Suprapubic skin (tissue), 4 donors: ENCODE results near the gene ZNF860. TPM values are rescaled to one million over a fixed set of nuclear protein-coding genes. Genes with fewer than 3 reads are reported as not detected.

Experiments
- DNase-seq, 2 donors: peaks; one replicate each; pipeline ENCODE4 v3.0.0-alpha.2; 2019; ENCODE audit warnings: low spot score in 2 of 2
- H3K27ac ChIP-seq: fragments of 200-600 bp; sonication (generic); one replicate; pipeline ENCODE4 v1.5.1; 2019
- H3K27me3 ChIP-seq: fragments of 200-600 bp; sonication (generic); one replicate; pipeline ENCODE4 v1.5.1; 2019
- H3K36me3 ChIP-seq: fragments of 200-600 bp; sonication (generic); one replicate; pipeline ENCODE4 v1.5.1; 2019
- H3K4me1 ChIP-seq: fragments of 200-600 bp; sonication (generic); one replicate; pipeline ENCODE4 v1.5.1; 2019
- H3K4me3 ChIP-seq: fragments of 200-600 bp; sonication (generic); one replicate; pipeline ENCODE4 v1.5.1; 2019; ENCODE audit warnings: mild to moderate bottlenecking
- H3K9me3 ChIP-seq: fragments of 200-600 bp; sonication (generic); one replicate; pipeline ENCODE4 v1.5.1; 2019
- CTCF ChIP-seq, 2 donors: fragments of 200-600 bp in 1 of 2; fragments of 450-650 bp in 1 of 2; sonication (generic) in 1 of 2; IDR thresholded peaks; one replicate each; pipeline ENCODE4 v1.5.1; 2016 to 2019; ENCODE audit warnings: antibody characterized with exemption in 2 of 2, mild to moderate bottlenecking in 1 of 2, moderate library complexity in 1 of 2
- EP300 ChIP-seq: sonication (generic); formaldehyde crosslinking; IDR thresholded peaks from one replicate; pipeline ENCODE4 v1.6.1; 2017; ENCODE audit warnings: antibody characterized with exemption
- POLR2A ChIP-seq, 2 donors: fragments of 450-650 bp; IDR thresholded peaks; one replicate each; pipeline ENCODE4 v1.6.1; 2017; ENCODE audit warnings: antibody characterized with exemption in 2 of 2, mild to moderate bottlenecking in 2 of 2, moderate library complexity in 2 of 2
- POLR2AphosphoS5 ChIP-seq, 3 donors: sonication (generic); formaldehyde crosslinking; IDR thresholded peaks; one replicate each; pipeline ENCODE4 v1.6.1; 2017; ENCODE audit warnings: antibody characterized with exemption in 3 of 3
- WGBS: methylation state at CpG from one replicate; pipeline ENCODE4 v1.1.5; 2018; 5-methylcytosine and 5-hydroxymethylcytosine counted together
- total RNA-seq, 4 donors: library from RNA; depleted of rRNA; stranded (reverse); fragments of >200 nt; gene quantifications; one replicate each; pipeline ENCODE4 v1.1.0, GENCODE V29; 2016

Gene ZNF860
- total RNA-seq, 4 donors from 2014 or later, result 1.2 to 3.4 (median 1.7) TPM

DNA sequence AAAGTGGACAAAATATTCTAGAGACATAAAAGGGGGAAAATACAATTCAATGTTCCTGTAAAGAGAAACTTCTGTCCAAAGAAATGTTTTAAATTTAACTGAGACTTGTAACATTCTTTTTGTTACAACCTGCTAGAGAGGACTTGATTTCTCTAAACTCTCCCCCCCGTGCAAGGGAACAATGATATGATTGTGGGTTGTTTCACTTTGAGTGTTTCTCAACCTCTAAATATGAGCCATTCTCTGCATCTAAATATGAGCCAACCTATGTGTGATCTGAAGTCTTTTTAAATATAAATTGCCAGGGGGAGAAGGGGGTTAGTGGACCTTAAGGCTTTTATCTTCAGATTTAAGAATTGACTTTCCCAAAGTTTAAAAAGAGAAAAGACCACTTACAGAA is 14.6 kb downstream of the ZNF860 start:
- no peaks in the 10 kb centered on the region for H3K4me1 ChIP-seq
- TF ChIP-seq CTCF (IDR thresholded peaks at IDR 0.05), result no peak
- TF ChIP-seq EP300, result no peak
- TF ChIP-seq POLR2AphosphoS5 (IDR thresholded peaks at IDR 0.05), result no peak
- no peak for TF ChIP-seq POLR2A (IDR thresholded peaks at IDR 0.05)
- H3K36me3 ChIP-seq, result no peaks in the 10 kb centered on the region
- H3K9me3 ChIP-seq, result no peaks in the 10 kb centered on the region
- no peak overlapping the region for H3K27ac ChIP-seq
- H3K4me3 ChIP-seq, result no peak overlapping the region
- no peak for DNase-seq
- no peaks in the 10 kb centered on the region for H3K27me3 ChIP-seq
- WGBS, result 67% methylated on average over 1 of the region's 1 CpG

DNA sequence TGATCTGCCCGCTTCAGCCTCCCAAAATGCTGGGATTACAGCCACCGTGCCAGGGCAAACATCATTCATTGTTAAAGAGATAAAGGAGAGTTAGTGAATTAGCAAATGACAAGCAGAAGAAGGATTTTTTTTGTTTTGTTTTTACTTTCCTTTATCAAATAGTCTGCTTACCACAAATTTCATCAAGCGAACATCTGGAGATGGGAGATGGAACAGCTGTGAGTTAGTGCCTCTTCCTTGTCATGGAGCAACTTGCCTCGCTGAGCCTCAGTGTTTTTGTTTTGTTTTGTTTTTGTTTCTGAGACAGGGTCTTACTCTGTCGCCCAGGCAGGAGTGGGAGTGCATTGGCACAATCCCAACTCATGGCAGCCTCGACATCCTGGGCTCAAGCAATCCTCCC is 15.9 kb downstream of the ZNF860 start:
- Histone ChIP-seq H3K27me3 (no peaks in the 10 kb centered on the region), H3K9me3 (no peaks in the 10 kb centered on the region), H3K27ac (no peak overlapping the region), H3K36me3 (no peaks in the 10 kb centered on the region), H3K4me1 (no peaks in the 10 kb centered on the region), H3K4me3 (no peak overlapping the region)
- no peak for TF ChIP-seq EP300
- no peak for TF ChIP-seq POLR2A (IDR thresholded peaks at IDR 0.05)
- no peak for TF ChIP-seq POLR2AphosphoS5 (IDR thresholded peaks at IDR 0.05)
- TF ChIP-seq CTCF (IDR thresholded peaks at IDR 0.05), result no peak
- DNase-seq, result no peak
- WGBS, result 76% methylated on average over 6 of the region's 6 CpGs

- no peak overlapping the region for H3K4me3 ChIP-seq
- no peak for TF ChIP-seq EP300
- TF ChIP-seq CTCF (IDR thresholded peaks at IDR 0.05), result no peak
- TF ChIP-seq POLR2A (IDR thresholded peaks at IDR 0.05), result no peak
- no peak for TF ChIP-seq POLR2AphosphoS5 (IDR thresholded peaks at IDR 0.05)
- H3K9me3 ChIP-seq, result no peaks in the 10 kb centered on the region
- peaks cover 9% of the 10 kb centered on the region for H3K4me1 ChIP-seq
- no peak overlapping the region for H3K27ac ChIP-seq
- H3K36me3 ChIP-seq, result no peaks in the 10 kb centered on the region
- H3K27me3 ChIP-seq, result no peaks in the 10 kb centered on the region
- DNase-seq, result no peak
- 89% methylated on average over 7 of the region's 7 CpGs for WGBS
Observed at GRCh38 chr3:31999907-32000439, 18.4 kb downstream of the ZNF860 start.

- Histone ChIP-seq H3K4me3 (no peak overlapping the region), H3K36me3 (no peaks in the 10 kb centered on the region), H3K27ac (no peak overlapping the region), H3K9me3 (no peaks in the 10 kb centered on the region), H3K4me1 (peaks cover 9% of the 10 kb centered on the region), H3K27me3 (no peaks in the 10 kb centered on the region)
- TF ChIP-seq EP300 (no peak), CTCF (IDR thresholded peaks at IDR 0.05) (no peak), POLR2AphosphoS5 (IDR thresholded peaks at IDR 0.05) (no peak), POLR2A (IDR thresholded peaks at IDR 0.05) (no peak)
- 94% methylated on average over 3 of the region's 3 CpGs for WGBS
- no peak for DNase-seq
Observed at GRCh38 chr3:32000877-32001276, 19.3 kb downstream of the ZNF860 start.

GRCh38 chr3:32002561-32003368 is 21.2 kb downstream of the ZNF860 start:
- H3K27ac ChIP-seq, result no peak overlapping the region
- H3K36me3 ChIP-seq, result no peaks in the 10 kb centered on the region
- WGBS, result 69% methylated on average over 6 of the region's 6 CpGs
- no peaks in the 10 kb centered on the region for H3K9me3 ChIP-seq
- no peak overlapping the region for H3K4me3 ChIP-seq
- no peak for DNase-seq
- TF ChIP-seq POLR2A (IDR thresholded peaks at IDR 0.05) (no peak), EP300 (no peak), CTCF (IDR thresholded peaks at IDR 0.05) (no peak), POLR2AphosphoS5 (IDR thresholded peaks at IDR 0.05) (no peak)
- no peaks in the 10 kb centered on the region for H3K27me3 ChIP-seq
- H3K4me1 ChIP-seq, result peaks cover 9% of the 10 kb centered on the region
